GF-D8 (cell line): ENCODE measurements around the gene CHCHD10.

ENCODE experiments used
- DNase-seq: peaks from one replicate; lab custom pipeline; 2025; lab: John Stamatoyannopoulos, UW

CHCHD10 gene

DNA sequence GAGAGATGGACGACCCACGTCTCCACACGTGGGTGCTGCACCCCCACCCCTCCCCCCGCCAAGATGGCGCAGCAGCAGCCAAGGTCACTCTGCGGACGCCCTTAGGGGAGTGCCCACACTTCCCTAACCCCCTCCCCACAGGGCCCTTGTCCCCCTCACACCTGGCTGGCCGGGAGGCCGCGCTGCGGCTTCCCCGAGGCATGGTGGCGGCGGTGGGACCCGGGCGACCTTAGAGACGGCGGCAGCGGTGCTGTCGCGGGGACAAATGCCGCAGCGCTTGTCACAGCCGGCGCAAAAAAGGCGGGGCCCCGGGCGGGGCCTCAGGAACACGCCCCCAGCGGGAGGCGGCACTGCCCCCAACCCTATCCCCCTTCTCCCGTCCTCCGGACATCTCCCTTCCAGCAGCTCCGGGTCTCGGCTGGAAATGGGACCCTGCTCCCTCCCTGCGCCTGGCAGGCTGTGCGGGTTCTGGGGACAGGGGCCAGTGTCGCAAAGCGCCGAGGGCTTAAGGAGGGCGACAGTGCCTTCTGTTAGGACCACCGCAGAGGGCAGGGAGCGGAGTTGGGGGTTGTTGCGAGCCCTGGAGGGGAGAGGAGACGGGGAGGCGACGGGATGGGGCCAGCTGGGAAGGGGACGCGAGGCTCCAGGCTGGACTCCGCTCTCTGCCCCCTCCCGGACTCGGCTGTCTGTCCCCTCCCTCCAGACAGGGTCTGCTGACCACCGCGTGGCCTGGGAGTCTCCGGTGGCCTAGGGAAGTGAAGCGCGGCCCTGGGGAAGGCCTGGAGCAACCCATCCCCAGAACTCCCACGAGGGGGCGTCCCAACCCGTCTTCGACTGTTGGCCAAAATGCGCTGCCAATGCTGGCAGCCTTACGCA, at the start of gene CHCHD10:
TSS of gene CHCHD10 (minus strand) at position 300 of the 876 bp plus-strand sequence. CDS start at position 202, 98 bp downstream.
- peak; percentile 53 for DNase-seq

DNA sequence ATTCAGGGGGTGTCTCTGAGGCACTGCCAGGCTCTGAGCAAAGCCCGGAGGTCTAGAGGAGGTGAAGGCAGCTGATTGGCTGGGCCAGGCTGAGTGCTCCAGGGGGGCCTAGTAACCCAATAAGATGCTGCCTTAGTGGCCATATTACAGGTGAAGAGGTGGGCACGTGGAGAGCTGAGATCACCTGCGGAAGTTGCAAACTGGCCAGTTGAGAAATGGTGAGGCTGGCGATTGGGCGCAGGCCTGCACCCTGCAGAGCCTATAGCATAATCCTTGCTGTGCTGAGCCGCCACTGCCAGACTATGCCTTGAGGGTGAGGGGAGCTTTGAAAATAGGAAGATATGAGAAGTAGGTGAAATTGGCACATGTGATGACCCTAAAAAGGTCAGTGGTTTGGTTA, 49.4 kb upstream of the CHCHD10 start:
- no peak for DNase-seq

DNA sequence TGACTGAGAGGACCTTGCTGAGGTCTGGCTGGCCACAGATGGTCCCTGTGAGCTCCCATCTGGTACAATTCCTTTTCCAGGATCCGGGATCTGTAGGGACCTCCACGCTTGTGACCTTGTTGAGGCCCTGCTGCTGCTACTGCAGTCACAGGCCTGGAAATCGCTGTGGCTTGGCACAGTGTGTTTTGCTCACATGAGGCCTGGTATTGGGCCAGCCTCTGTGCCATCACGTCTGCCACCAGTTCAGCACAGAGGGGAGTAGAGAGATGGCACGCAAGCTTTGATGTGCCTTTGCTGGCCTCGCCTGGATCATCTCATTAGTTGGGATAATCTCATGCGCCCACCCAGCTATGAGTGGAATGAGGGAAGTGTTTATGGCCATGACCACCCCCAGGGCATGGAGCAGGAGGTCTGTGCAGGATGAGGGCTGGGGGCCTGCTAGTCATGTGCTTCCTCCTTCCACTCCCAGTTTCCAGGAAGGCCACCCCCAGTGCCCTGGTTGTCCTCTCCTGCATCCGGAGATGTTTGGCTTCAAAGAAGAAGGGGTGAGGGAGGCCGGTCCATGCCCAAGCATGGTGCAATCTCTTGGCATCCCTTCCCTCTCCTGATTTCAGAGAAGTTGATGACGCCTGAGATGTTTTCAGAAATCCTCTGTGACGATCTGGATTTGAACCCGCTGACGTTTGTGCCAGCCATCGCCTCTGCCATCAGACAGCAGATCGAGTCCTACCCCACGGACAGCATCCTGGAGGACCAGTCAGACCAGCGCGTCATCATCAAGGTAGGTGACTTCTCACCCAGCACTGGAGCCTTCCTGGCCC, 48.6 kb upstream of the CHCHD10 start:
- no peak for DNase-seq

DNA sequence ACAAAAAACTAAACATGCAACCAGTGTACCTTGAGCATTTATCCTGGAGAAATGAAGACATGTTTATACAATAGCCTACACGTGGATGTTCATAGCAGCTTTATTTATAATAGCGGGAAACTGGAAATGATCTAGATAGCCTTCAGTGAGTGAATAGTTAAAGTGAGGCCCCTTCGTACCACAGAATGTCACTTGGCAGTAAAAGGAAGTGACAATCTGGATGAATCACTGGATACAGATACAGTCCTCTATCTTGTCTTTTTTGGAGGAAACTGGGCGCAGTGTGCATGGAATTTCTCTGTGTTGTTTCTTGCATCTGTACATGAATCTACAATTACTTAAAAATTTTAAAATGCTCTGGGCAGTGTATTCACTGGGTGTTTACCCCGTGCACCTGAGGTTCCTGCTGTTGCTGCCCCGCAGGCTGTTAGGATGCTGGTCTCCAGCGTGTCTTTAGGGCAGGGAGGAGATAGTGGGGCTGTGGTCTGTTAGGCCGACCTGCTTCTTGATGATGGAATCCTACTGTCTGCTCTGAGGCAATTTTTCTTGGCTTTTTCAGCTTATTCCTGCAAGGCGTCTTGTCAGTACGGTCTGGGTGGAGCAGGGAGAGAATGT, 47.9 kb upstream of the CHCHD10 start:
- DNase-seq: no peak

DNA sequence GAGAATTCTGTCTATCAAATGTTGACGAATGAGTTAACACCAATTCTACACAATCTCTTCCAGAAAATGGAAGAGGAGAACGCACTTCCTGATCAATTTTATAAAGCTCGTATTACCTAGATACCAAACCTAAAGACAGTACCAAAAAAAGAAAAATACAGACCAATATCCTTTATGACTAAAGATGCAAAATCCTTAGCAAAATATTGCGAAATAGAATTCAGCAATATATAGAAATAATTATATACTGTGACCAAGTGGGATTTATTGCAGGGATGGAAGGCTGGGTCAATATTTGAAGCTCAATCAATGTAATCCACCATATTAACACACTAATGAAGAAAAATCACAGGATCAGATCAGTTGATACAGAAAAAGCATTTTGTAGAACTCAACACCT, 44.6 kb upstream of the CHCHD10 start:
- no peak for DNase-seq

DNA sequence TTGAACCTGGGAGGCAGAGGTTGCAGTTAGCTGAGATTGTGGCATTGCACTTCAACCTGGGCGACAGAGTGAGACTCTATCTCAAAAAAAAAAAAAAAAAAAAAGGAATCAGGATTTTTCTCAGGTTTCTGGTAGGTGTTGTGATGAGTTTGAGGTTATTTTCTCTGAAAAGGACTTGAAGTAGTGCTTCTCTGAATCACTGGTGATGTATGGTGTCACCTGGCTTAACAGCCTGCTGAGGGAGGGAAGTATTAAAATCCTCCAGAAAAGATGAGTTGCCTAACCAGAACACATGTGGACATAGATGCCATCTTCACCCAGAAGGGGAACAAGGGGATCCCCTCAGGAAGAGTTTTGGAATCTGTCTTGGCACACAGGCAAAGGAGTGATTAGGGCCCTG, 39.1 kb upstream of the CHCHD10 start:
- no peak for DNase-seq

DNA sequence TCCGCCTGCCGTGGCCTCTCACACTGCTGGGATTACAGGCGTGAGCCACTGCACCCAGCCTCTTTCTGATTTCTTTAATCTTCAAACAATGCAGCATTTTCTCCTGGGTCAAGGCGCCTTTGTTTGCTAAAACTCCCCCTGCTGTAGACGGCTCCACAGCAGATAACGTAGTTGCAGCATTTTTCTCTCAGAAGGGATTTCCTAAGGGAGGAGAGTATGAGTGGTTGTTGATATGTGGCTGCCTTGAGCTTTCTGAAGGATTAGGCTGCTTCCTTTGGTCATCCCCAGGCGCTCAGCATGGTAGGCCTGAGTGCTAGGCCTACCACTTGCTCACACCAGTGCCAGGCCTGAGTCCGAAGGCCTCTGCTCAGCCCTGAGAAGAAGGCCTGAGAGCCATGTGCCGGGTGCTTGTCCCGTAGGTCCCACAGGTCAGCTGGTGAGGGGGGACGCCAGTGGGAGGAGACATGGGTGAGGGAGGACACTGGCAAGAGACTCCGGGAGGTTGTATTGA, 37.1 kb upstream of the CHCHD10 start:
- no peak for DNase-seq

DNA sequence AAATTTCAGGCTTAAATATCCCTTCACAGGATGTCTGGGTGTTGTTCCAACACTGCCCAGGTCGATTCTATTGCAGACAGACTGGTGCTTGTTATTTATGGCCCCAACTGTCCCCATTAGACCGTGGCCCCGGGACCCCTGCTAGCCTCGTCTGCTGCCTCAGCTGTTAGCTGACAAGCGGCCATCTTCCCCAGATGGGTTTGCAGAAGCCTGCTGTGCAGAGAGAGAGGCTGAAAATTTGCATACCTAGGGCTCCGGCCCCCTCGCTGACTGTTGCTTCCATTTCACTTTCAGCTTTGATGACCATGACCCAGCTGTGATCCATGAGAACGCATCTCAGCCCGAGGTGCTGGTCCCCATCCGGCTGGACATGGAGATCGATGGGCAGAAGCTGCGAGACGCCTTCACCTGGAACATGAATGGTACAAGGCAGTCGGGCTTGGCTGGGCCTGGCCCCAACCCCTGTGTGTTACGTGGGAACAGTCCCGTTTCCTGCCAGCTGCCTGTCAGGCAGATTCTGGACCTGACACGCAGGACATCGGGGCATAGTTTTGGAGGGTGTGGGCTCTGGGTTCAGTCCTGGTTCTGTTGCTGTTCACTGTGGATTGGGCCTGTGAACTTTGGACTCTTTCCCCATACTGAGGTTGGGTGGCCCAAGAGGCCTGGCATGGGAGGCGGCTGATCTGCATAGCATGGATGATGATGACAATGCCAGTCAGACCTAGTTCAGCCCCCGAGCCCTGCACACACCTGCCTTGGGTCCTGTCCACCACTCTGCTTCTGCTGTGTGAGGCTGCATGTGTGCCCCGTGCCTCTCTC, 35.4 kb upstream of the CHCHD10 start:
- DNase-seq: no peak

DNA sequence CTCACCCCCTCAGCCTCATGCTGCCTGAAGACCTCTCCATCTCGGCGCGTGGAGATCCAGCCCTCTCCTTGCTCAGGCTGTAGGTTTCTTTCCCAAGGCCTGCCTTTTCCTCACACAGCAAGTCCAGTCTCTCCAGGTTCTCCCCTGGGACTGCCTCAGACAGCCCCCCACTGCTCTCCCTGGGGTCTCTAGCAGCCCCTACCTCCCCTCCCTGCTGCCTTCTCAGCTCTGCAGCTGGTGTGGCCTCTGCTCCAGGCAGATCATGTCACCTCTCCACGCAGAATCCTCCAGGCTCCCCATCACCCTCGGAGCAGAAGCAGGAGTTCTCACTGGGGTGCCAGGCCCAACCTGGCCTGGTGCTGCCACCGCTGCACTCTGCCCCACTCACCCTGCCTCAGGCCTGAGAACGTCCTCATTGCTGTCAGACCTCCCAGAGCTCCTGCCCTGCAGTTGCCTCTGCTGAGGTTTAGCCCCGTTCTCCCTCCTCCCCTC, 34.2 kb upstream of the CHCHD10 start:
- no peak for DNase-seq

DNA sequence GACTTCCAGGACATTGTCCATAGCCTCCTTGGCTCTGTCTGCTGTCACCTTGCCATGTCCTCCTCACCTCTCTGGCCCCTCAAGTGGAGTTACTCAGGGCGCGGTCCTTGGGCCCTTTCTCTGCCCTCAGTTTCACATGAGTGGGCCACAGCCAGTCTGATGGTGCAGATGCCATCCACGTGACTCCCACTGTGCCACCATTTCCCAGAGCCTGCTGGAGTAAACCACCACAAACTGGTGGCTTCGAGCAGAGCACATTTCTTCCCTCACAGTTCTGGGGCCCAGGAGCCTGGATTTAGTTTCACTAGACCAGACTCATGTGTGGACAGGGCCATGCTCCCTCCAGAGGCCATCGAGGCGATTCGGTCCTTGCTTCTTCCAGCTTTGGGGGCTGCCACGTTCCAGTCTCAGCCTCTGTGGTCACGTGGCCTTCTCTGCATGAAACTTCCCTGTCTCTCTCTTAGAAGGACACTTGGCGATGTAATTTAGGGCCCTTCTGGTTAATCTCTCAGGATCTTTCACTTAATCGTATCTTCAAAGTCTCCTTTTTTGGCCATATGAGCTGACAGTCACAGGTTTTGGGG, 33.6 kb upstream of the CHCHD10 start:
- no peak for DNase-seq

DNA sequence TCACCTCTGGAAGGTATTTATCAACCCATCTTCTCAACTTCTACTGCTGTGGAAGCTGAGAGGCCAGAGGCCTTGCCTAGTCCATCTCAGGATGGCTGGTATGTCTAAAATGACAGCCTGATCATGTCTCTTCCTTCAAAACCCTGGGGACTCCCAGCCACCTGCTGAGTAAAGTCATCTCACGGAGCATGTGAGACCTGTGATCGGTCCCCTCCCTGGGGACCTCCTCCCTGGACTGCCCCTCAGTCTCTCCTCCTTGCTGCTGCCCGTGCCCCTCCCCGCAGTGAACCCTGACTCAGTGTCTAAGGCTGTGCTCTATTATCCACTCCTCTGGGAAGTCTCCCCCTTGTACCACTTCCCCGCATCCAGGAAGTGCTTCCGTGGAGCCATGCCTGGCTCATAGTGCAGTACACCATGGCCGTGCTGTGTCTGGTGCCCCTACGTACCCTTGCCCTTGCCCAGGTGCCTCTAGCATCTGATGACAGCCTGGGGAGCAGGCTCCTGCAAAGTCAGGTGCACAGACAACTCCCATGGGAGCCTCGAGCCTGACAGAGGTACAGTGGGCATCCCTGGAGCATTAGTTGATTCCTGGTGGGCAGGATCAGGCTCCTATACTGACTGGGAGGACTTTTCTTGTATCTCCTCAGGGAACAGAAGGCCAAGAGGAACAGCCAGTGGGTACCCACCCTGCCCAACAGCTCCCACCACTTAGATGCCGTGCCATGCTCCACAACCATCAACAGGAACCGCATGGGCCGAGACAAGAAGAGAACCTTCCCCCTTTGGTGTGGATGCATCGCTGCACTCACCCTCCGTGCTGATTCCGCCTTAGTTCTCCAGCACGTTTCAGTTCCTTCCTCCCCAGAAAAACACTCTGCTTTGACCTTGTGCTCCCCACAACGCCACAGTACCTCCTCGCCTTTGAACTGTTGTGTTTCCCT, 32.8 kb upstream of the CHCHD10 start:
- no peak for DNase-seq

DNA sequence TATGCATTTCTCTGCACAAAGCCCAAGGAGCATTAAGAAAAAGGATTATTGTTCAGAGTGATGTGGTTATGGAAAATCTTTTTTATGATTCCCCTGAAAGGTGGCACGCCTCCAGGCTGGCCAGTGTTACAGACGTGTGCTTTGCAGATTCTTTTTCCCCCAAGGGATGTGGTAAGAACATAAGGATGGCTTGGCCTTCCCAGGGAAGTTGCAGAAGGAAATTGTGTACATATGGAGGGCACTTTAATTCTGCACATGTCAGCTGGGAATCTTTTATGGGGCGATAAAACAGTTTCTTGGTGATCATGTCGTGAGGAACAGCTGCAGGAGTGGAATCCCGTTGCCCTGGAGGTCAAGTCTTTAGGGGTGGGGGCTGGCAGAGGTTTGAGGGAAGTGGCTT, 28.7 kb upstream of the CHCHD10 start:
- no peak for DNase-seq

DNA sequence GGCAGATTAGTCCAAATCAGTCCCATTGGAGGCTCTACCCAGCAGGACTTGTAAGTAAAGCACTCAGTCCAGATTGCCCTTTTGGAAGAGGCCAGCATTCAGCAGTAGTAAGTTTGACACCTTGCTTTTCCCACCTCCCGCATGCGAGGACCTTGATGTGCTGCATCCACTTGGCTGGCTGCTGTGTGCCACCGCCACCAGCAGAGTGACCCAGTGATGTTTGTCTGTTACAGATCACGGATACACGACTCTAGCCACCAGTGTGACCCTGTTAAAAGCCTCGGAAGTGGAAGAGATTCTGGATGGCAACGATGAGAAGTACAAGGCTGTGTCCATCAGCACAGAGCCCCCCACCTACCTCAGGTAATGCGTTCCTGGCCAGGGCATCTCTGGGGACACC, 25.6 kb upstream of the CHCHD10 start:
- DNase-seq: no peak

DNA sequence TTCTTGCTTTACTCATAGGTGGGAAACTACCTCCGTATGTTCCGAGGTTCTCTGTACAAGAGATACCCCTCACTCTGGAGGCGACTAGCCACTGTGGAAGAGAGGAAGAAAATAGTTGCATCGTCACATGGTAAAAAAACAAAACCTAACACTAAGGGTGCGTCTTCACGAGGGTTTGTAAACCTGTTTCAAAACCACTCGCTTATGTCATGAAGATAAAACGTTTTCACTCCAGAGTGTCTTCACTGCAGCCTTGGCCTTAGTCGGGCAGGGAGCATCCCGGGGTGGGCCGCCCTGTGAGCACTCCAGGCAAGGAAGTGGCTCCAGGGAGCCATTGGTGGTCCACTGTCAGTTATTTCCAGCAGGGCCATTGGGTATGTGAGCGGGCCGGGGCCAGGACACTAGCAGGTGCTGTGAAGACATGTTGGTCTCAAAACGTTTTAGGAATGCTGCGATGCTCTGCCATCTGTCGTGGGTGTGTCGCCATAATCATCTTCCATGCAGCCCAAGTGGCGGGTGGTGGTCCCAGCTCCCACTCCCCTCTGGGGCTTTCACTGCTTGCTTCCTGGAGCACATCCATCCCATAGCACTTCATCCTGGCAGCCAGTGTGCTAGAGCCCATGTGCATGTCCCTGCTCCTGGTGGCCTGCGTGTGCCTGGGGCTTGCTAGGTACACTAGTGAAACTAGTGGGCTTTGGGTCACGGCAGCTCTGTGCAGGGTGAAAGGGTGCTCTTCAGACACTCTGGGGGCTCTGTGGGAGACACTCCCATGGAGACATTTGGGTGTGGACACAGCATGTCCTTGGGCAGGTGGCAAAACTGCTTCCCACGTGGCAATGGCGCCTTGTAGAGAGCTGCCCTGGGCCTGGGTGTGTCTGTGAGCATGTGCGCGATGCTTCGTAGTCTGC, 24.2 kb upstream of the CHCHD10 start:
- DNase-seq: no peak

DNA sequence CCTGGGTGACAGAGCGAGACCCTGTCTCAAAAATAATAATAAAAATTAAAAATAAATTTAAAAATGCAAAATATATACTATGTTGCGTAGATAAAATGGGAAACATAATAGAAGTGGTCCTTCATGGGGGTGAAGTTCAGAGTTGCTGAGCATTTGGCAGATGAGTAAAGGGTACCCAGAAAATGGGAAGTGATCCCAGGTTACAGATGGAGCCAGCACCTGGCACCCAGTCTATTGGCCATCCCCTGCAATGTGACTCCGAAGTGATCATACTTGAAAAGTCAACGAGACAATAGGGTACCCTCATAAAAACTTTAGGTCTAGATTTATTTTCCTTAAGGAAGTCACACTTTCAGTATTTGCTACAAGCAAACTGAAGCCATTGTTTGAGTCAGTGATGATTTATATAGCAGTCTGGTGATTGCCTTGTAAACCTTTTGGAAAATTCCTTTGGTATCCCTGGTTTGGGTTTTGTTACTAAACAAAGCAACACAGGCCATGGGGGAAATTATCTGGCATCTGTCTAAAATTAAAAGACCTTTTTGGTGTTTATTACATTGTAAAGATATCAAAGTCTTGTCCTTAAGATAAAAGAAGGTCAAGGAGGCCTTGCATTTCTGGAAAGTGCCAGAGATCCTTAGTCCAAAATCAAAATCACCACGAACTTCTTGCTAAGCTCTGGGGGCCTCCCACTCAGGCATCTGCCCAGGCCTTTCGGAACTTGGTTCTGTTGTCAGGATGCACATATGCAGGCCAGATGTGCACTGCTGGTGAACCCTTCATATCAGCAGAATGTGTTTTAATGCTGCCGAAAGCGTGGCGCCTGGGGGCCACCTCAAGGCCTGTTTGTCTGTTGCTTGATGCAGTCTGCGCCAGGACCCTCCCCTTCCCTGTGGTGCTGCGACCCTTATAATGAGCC, 23.3 kb upstream of the CHCHD10 start:
- no peak for DNase-seq

DNA sequence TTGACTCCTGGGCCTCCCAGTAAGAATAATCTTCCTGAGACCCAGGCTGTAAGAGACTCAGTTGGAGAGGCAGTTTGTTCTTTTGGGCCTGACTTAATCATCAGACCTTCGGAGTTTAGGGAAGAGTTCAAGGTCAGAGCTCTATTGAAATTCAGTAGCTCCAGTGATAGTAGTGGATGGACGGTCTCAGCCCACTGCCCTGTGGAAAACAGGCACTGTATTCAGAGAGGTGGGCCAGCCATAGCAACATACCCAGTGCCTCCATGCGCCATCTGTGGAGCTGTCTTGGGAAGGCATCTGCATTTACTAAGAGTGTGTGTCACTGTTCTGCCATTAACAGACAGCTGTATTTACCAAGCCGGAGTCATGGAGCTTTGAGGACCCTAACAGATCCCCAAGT, 21.9 kb upstream of the CHCHD10 start:
- no peak for DNase-seq

DNA sequence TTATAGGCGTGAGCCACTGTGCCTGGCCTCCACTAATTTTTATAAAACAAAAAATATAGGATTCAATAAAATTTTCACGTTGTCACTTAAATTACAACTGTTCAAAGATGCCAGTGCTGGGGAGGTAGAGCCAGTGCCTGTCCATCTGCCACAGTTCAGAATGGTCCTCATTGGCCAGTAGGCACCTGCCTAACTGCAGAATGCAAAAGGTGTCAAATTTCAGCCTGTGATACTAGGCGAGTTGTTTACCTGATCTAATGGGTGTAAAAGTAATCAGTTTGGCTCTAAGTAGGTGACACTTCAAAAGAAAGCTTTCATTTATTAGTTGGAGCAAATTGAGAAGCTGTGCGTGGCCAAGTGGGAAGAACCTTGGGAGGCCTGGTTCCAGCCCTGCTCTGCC, 21.3 kb upstream of the CHCHD10 start:
- DNase-seq: no peak

DNA sequence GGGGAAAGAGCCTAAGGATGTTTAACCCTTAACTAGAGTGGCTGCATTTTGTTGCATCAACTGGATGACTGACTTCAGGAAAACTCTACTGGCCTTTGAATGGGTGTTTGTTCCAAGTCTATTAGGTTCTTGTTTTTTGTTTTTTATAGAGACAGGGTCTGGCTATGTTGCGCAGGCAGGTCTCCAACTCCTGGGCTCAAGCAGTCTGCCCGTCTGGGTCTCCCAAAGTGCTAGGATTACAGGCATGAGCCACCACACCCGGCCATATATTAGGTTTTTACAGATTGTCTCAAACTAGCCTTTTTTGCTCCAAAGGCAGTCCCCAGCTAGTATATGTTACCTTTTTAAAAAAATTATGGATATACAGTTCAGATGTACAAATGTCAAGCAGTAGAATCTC, 20.1 kb upstream of the CHCHD10 start:
- DNase-seq: no peak
